ENCODE results near the gene TMEM63C. TPM values are rescaled to one million over a fixed set of nuclear protein-coding genes. Genes with fewer than 3 reads are reported as not detected.

The TMEM63C gene
- total and polyA plus RNA-seq, 2 donors: 0.24 to 0.64 TPM

DNA sequence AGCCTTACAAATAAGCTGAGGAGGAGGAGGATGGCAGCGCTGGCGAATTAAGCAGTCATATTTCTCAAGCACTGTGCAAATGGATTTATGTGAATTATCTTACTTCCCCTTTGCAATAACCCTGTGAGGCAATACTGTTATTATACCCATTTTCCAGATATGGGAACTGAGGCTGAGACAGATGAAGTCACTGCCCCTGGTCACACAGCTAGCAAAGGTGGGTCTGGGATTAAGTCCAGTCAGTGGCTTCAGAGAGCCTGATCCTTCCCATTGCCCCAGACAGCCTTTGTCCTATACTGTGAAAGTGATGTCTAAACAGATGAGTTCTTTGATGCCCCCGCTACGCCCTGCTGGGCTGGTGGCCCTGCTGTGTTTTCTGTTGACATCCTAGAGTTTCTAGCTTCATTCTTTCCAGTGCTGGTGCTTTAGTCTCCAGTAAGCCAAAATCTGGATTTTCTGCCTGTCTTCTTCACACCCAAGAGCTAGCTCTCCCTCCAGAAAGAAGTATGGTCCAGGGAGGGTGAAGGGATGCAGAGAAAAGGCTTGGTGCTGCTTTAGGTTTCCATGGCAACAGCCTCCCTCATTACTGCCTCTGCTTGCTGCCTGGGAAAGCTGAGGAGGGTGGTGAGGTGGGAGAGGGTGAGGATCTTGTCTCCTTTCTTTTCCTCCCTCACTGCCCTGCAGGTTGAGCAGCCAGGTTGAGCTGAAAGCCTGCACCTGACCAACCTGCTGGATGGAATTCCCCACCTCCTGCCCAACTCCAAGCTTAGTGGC lies 30.7 kb downstream of the TMEM63C start:
- H3K9me3 ChIP-seq (ENCODE audit: control insufficient read depth in 2 of 2, insufficient read depth in 1 of 2, low read length in 1 of 2): no peaks in the 10 kb centered on the region
- no peak overlapping the region for H3K4me3 ChIP-seq (ENCODE audit: low read length in 2 of 2)
- DNase-seq (ENCODE audit: low read depth in 6 of 9, low spot score in 9 of 9): no peak
- no peak overlapping the region for H3K27ac ChIP-seq (ENCODE audit: low read depth in 1 of 2, low read length in 1 of 2)
- WGBS: 97% methylated on average over 4 of the region's 4 CpGs
- no peaks in the 10 kb centered on the region for H3K4me1 ChIP-seq (ENCODE audit: control insufficient read depth in 2 of 2, insufficient read depth in 2 of 2, low read length in 2 of 2)
- no peaks in the 10 kb centered on the region for H3K36me3 ChIP-seq (ENCODE audit: control insufficient read depth in 2 of 2, insufficient read depth in 2 of 2, low read length in 1 of 2)
- H3K27me3 ChIP-seq (ENCODE audit: control insufficient read depth in 2 of 2, insufficient read depth in 1 of 2, low read length in 1 of 2): no peaks in the 10 kb centered on the region

DNA sequence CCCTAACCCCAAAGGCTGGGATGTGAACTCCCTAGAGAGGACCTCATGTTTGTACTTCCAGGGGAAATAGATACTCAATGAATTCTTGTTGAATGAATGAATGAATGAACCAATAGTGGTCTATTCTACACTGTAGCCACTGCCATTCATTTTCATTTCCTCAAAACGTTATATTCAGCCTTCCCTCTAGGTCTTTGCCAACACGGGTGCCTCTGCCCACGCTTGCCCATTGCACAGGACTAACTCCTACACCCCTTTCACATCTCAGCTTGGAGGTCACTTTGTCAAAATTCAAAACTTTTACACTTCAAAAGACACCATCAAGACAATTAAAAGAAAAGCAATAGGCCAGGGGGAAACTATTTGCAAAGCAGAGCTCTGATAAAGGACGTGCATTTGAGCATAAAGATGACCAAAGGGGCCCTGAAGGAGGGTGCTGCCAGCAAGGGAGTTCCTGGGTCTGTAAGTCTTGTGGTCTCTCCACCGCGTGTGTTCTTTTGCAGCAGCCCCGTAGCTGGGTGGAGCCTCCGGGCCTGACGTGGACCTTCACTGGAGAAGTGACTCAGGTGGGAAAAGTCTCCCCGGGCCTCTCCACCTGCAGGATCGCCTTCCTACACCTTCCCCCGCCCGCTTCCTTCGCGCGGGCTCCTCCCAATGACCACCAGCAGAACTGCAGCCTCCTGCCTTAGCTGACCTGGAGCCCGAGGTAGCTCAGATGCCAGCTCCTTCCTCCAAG lies 31.5 kb downstream of the TMEM63C start:
- WGBS: 14% methylated on average over 17 of the region's 17 CpGs
- no peaks in the 10 kb centered on the region for H3K27me3 ChIP-seq (ENCODE audit: control insufficient read depth in 2 of 2, insufficient read depth in 1 of 2, low read length in 1 of 2)
- H3K4me1 ChIP-seq (ENCODE audit: control insufficient read depth in 2 of 2, insufficient read depth in 2 of 2, low read length in 2 of 2): no peaks in the 10 kb centered on the region
- H3K4me3 ChIP-seq (ENCODE audit: low read length in 2 of 2): no peak overlapping the region
- no peak overlapping the region for H3K27ac ChIP-seq (ENCODE audit: low read depth in 1 of 2, low read length in 1 of 2)
- peak in 5 of 9 donors; percentile 4 to 28 (median 12) for DNase-seq (ENCODE audit: low read depth in 6 of 9, low spot score in 9 of 9)
- no peaks in the 10 kb centered on the region for H3K9me3 ChIP-seq (ENCODE audit: control insufficient read depth in 2 of 2, insufficient read depth in 1 of 2, low read length in 1 of 2)
- H3K36me3 ChIP-seq (ENCODE audit: control insufficient read depth in 2 of 2, insufficient read depth in 2 of 2, low read length in 1 of 2): no peaks in the 10 kb centered on the region

DNA sequence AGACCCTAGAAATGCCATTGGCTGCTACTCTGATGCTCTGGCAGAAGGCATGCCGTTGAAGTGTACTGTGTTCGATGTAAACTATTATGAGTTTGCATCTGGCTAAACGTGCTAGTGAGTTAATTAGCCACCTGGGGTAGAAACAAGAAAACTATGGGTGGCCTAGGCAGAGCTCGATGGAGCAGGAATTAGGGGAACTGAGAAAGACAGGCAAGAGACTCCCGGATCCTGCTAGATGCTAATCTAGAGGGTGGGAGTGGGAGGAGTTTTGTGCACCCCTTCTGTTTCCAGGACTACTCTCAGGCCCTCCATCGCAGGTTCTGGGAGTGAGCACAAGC lies 32.0 kb downstream of the TMEM63C start:
- Histone ChIP-seq H3K9me3 (ENCODE audit: control insufficient read depth in 2 of 2, insufficient read depth in 1 of 2, low read length in 1 of 2) (no peaks in the 10 kb centered on the region), H3K4me1 (ENCODE audit: control insufficient read depth in 2 of 2, insufficient read depth in 2 of 2, low read length in 2 of 2) (no peaks in the 10 kb centered on the region), H3K27ac (ENCODE audit: low read depth in 1 of 2, low read length in 1 of 2) (no peak overlapping the region), H3K36me3 (ENCODE audit: control insufficient read depth in 2 of 2, insufficient read depth in 2 of 2, low read length in 1 of 2) (no peaks in the 10 kb centered on the region), H3K4me3 (ENCODE audit: low read length in 2 of 2) (no peak overlapping the region), H3K27me3 (ENCODE audit: control insufficient read depth in 2 of 2, insufficient read depth in 1 of 2, low read length in 1 of 2) (peaks cover 0 to 2% of the 10 kb centered on the region in 2 donors)
- no peak for DNase-seq (ENCODE audit: low read depth in 6 of 9, low spot score in 9 of 9)
- 40% methylated on average over 6 of the region's 6 CpGs for WGBS

DNA sequence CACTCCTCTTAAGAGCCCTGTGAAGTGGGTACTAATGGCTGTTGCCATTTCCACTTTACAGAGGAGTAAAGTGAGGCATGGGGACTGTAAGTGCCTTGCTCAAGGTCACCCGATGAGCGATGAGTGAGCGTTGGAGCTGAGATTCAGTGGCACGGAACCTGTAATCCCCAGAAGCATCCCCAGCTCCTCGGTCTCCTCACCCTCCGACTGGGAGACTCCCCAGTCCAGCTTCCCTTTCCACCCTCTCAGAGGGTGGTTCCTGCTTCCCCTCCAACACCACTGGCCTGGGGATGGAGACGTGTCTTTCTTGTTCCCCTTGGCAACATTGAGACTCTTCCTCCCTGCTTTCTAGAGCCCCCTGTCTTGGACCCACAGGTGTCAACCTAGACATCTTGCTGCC lies 32.6 kb downstream of the TMEM63C start:
- no peaks in the 10 kb centered on the region for H3K4me1 ChIP-seq (ENCODE audit: control insufficient read depth in 2 of 2, insufficient read depth in 2 of 2, low read length in 2 of 2)
- WGBS: 90% methylated on average over 7 of the region's 7 CpGs
- no peak for DNase-seq (ENCODE audit: low read depth in 6 of 9, low spot score in 9 of 9)
- H3K4me3 ChIP-seq (ENCODE audit: low read length in 2 of 2): no peak overlapping the region
- no peaks in the 10 kb centered on the region for H3K9me3 ChIP-seq (ENCODE audit: control insufficient read depth in 2 of 2, insufficient read depth in 1 of 2, low read length in 1 of 2)
- peaks cover 0 to 2% of the 10 kb centered on the region in 2 donors for H3K27me3 ChIP-seq (ENCODE audit: control insufficient read depth in 2 of 2, insufficient read depth in 1 of 2, low read length in 1 of 2)
- no peaks in the 10 kb centered on the region for H3K36me3 ChIP-seq (ENCODE audit: control insufficient read depth in 2 of 2, insufficient read depth in 2 of 2, low read length in 1 of 2)
- no peak overlapping the region for H3K27ac ChIP-seq (ENCODE audit: low read depth in 1 of 2, low read length in 1 of 2)

DNA sequence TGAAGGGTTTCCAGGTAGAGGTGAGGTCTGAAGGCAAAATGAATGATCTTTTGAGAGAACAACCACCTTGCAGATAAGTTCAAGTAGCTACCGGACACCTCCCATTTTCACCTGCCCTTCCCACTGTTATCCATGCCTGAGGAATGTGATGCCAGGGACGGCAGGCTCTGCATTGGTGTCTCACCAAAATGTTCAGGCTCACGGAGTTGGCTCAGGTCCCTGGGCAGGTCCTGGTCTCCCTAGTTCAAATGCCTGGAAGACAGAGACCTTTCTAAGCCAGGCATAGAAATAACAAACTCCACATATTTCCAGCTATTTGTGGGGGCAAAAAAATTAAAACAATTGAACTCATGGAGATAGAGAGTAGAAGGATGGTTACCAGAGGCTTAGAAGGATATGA lies 36.0 kb downstream of the TMEM63C start:
- H3K4me3 ChIP-seq (ENCODE audit: low read length in 2 of 2): no peak overlapping the region
- H3K4me1 ChIP-seq (ENCODE audit: control insufficient read depth in 2 of 2, insufficient read depth in 2 of 2, low read length in 2 of 2): no peaks in the 10 kb centered on the region
- 88% methylated on average over 3 of the region's 3 CpGs for WGBS
- H3K9me3 ChIP-seq (ENCODE audit: control insufficient read depth in 2 of 2, insufficient read depth in 1 of 2, low read length in 1 of 2): no peaks in the 10 kb centered on the region
- H3K27me3 ChIP-seq (ENCODE audit: control insufficient read depth in 2 of 2, insufficient read depth in 1 of 2, low read length in 1 of 2): peaks cover 0 to 5% of the 10 kb centered on the region in 2 donors
- no peak overlapping the region for H3K27ac ChIP-seq (ENCODE audit: low read depth in 1 of 2, low read length in 1 of 2)
- no peaks in the 10 kb centered on the region for H3K36me3 ChIP-seq (ENCODE audit: control insufficient read depth in 2 of 2, insufficient read depth in 2 of 2, low read length in 1 of 2)
- DNase-seq (ENCODE audit: low read depth in 6 of 9, low spot score in 9 of 9): no peak

DNA sequence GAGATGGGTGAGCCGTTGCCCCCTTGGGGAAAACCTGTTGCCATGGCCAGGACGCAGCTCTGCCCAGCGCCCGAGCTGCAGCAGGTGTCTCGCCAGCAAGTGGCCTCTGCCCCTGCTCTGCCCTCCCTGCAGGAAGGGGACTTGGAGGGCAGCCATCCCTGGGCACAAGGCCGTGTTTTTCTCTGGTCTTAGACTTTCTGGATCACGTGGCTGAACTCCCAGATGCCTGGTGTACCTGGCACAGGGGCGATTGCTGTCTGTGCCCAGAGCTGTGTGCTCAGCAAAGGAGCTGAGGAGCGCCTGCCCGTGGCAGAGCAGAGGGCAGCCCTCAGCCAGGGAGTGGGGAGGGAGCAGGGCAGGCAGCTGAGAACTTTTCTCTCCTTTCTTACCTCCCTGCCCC lies 38.0 kb downstream of the TMEM63C start:
- H3K27me3 ChIP-seq (ENCODE audit: control insufficient read depth in 2 of 2, insufficient read depth in 1 of 2, low read length in 1 of 2): peaks cover 0 to 5% of the 10 kb centered on the region in 2 donors
- no peak for DNase-seq (ENCODE audit: low read depth in 6 of 9, low spot score in 9 of 9)

DNA sequence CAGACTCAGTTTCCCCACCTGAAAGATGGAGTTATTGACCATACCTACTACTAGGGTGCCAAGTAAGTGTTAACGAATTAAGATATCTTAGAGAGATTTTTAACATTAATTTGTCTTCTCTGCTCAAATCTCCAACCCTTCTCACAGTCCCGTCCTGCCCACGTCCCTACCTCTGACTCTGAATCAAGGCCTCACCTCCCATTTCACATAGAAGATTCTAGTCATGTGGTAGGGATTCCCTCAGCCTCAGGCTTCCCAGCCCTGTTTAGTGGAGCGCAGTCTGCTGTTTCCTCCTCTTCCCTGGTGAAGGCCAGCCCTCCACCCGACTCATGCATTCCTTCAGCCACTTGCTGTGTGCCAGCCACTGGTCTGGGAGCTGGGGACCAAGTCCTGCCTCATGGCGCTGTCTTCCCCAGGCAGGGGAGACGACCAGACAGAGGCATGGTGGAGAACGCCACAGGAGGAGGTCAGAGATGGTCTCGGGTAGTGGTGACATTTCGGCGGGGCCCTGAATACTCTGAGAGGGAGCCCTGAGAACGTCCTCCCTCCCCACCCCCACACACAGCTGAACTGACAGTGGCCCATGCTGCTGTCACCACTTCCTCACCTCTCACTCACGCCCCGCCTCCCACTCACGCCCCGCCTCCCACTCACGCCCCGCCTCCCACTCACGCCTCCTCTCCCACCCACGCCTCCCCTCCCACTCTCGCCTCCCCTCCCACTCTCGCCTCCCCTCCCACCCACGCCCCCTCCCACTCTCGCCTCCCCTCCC lies 38.8 kb downstream of the TMEM63C start:
- Histone ChIP-seq H3K36me3 (ENCODE audit: control insufficient read depth in 2 of 2, insufficient read depth in 2 of 2, low read length in 1 of 2) (no peaks in the 10 kb centered on the region), H3K4me1 (ENCODE audit: control insufficient read depth in 2 of 2, insufficient read depth in 2 of 2, low read length in 2 of 2) (no peaks in the 10 kb centered on the region), H3K9me3 (ENCODE audit: control insufficient read depth in 2 of 2, insufficient read depth in 1 of 2, low read length in 1 of 2) (no peaks in the 10 kb centered on the region), H3K4me3 (ENCODE audit: low read length in 2 of 2) (no peak overlapping the region), H3K27ac (ENCODE audit: low read depth in 1 of 2, low read length in 1 of 2) (no peak overlapping the region), H3K27me3 (ENCODE audit: control insufficient read depth in 2 of 2, insufficient read depth in 1 of 2, low read length in 1 of 2) (peaks cover 0 to 5% of the 10 kb centered on the region in 2 donors)
- WGBS: 69% methylated on average over 18 of the region's 24 CpGs
- no peak for DNase-seq (ENCODE audit: low read depth in 6 of 9, low spot score in 9 of 9)

More for the DNA sequence above, 38.0 kb downstream of the TMEM63C start:
- H3K36me3 ChIP-seq (ENCODE audit: control insufficient read depth in 2 of 2, insufficient read depth in 2 of 2, low read length in 1 of 2): no peaks in the 10 kb centered on the region
- H3K4me3 ChIP-seq (ENCODE audit: low read length in 2 of 2): no peak overlapping the region
- 79% methylated on average over 10 of the region's 10 CpGs for WGBS
- H3K9me3 ChIP-seq (ENCODE audit: control insufficient read depth in 2 of 2, insufficient read depth in 1 of 2, low read length in 1 of 2): no peaks in the 10 kb centered on the region
- H3K27ac ChIP-seq (ENCODE audit: low read depth in 1 of 2, low read length in 1 of 2): no peak overlapping the region
- H3K4me1 ChIP-seq (ENCODE audit: control insufficient read depth in 2 of 2, insufficient read depth in 2 of 2, low read length in 2 of 2): no peaks in the 10 kb centered on the region

DNA sequence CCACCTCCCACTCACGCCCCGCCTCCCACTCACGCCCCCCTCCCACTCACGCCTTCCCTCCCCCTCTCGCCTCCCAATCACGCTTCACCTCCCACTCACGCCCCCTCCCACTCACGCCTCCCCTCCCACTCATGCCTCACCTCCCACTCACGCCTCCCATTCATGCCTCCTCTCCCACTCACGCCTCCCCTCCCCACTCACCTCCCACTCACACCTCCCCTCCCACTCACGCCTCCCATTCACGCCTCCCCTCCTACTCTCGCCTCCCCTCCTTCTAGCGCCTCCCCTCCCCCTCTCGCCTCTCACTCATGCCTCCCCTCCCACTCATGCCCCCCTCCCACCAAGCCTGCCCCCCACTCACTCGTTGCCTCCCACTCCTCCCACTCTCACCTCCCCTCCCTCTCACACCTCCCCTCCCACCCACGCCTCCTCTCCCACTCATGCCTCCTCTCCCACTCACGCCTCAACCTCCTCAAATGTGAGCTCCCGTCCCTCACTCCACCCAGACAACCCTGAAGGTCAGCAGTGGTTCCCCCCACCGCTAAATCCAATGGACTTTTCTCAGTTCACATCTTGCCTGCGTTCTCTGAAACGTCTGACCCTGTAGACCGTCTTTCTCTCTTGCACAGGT lies 39.8 kb downstream of the TMEM63C start:
- Histone ChIP-seq H3K4me1 (ENCODE audit: control insufficient read depth in 2 of 2, insufficient read depth in 2 of 2, low read length in 2 of 2) (no peaks in the 10 kb centered on the region), H3K9me3 (ENCODE audit: control insufficient read depth in 2 of 2, insufficient read depth in 1 of 2, low read length in 1 of 2) (no peaks in the 10 kb centered on the region), H3K27me3 (ENCODE audit: control insufficient read depth in 2 of 2, insufficient read depth in 1 of 2, low read length in 1 of 2) (peaks cover 0 to 5% of the 10 kb centered on the region in 2 donors), H3K27ac (ENCODE audit: low read depth in 1 of 2, low read length in 1 of 2) (no peak overlapping the region), H3K4me3 (ENCODE audit: low read length in 2 of 2) (no peak overlapping the region), H3K36me3 (ENCODE audit: control insufficient read depth in 2 of 2, insufficient read depth in 2 of 2, low read length in 1 of 2) (no peaks in the 10 kb centered on the region)
- no peak for DNase-seq (ENCODE audit: low read depth in 6 of 9, low spot score in 9 of 9)
- 86% methylated on average over 22 of the region's 23 CpGs for WGBS

Measured in thymus (tissue), 11 donors.